Endothelial cell of umbilical vein (primary cell): Measurements from ENCODE around the gene NABP1. TPM values are rescaled to one million over a fixed set of nuclear protein-coding genes. Genes with fewer than 3 reads are reported as not detected.

Source experiments
- BruUV-seq: library from RNA; stranded (reverse); fragments of 400-500 nt; replicated peaks from 2 replicates; lab custom pipeline; 2021; lab: Mats Ljungman, UMichigan
- CTCF ChIA-PET: fragments of 300-600, 350-600 bp; sonication (Branson Sonifier 250); formaldehyde crosslinking; loops from one replicate; lab custom pipeline; 2021; ENCODE audit warnings: antibody characterized with exemption, inconsistent platforms; lab: Charles Lee
- POLR2A ChIA-PET: fragments of 300-600, 350-600 bp; sonication (Branson Sonifier 250); formaldehyde crosslinking; loops from one replicate; lab custom pipeline; 2021; ENCODE audit warnings: antibody characterized with exemption, inconsistent platforms; lab: Charles Lee
- DNase-seq: peaks from one replicate; pipeline ENCODE4 v3.0.0-alpha.2; 2011; ENCODE audit warnings: low read depth, low spot score
- FAIRE-seq: peaks from 2 replicates; lab custom pipeline; 2011; peaks lifted over from hg19 to GRCh38; lab: Jason Lieb, UNC
- H2AFZ ChIP-seq: 2 replicates; pipeline ENCODE4 v1.6.0; 2012; ENCODE audit warnings: low read depth, low read length, control low read depth, inconsistent platforms
- H3K27ac ChIP-seq: 2 replicates; pipeline ENCODE4 v1.5.1; 2011; ENCODE audit warnings: low read depth, mild to moderate bottlenecking, control low read depth, low read length, moderate library complexity; ENCODE audit not compliant: insufficient read depth
- H3K27me3 ChIP-seq, 2 experiments: 2 replicates each; pipeline versions ENCODE4 v1.6.0 to v1.6.1; 2011; ENCODE audit warnings: low read length in 2 of 2, mixed read lengths in 1 of 2; ENCODE audit not compliant: control insufficient read depth in 2 of 2, insufficient read depth in 2 of 2
- H3K36me3 ChIP-seq, 2 experiments: 2 replicates in 1 of 2; 3 replicates in 1 of 2; pipeline ENCODE4 v1.5.1; 2011; ENCODE audit warnings: low read length in 2 of 2, mild to moderate bottlenecking in 1 of 2, moderate library complexity in 1 of 2; ENCODE audit not compliant: control insufficient read depth in 2 of 2, insufficient read depth in 2 of 2; ENCODE audit errors: extremely low read depth in 1 of 2
- H3K4me1 ChIP-seq: 3 replicates; pipeline ENCODE4 v1.5.1; 2011; ENCODE audit warnings: mild to moderate bottlenecking, low read length; ENCODE audit not compliant: control insufficient read depth, insufficient read depth; ENCODE audit errors: extremely low read depth
- H3K4me2 ChIP-seq: 2 replicates; pipeline ENCODE4 v1.6.1; 2011; ENCODE audit warnings: low read length, control low read depth, mixed read lengths; ENCODE audit not compliant: insufficient read depth
- H3K4me3 ChIP-seq, 3 experiments: fragments of 200-600 bp in 1 of 3; sonication (generic), shearing (Covaris generic) in 1 of 3; replicated peaks in 1 of 3; 2 replicates each; pipeline ENCODE4 v1.5.1; 2011 to 2016; ENCODE audit warnings: control low read depth in 3 of 3, low read length in 3 of 3, mild to moderate bottlenecking in 2 of 3, inconsistent platforms in 1 of 3, low read depth in 1 of 3, moderate library complexity in 1 of 3; ENCODE audit not compliant: insufficient read depth in 1 of 3
- H3K79me2 ChIP-seq: 2 replicates; pipeline ENCODE4 v1.6.0; 2012; ENCODE audit warnings: low read length, inconsistent platforms; ENCODE audit not compliant: control insufficient read depth, insufficient read depth
- H3K9ac ChIP-seq: replicated peaks from 2 replicates; pipeline ENCODE3; 2011; ENCODE audit warnings: low read length, control low read depth; ENCODE audit not compliant: insufficient read depth; ENCODE audit errors: extremely low read depth
- H3K9me1 ChIP-seq: replicated peaks from 3 replicates; pipeline ENCODE4 v1.6.0; 2011; ENCODE audit warnings: mild to moderate bottlenecking, low read length; ENCODE audit not compliant: control insufficient read depth, insufficient read depth; ENCODE audit errors: extremely low read depth
- H3K9me3 ChIP-seq: replicated peaks from 2 replicates; pipeline ENCODE4 v1.5.1; 2012; ENCODE audit warnings: low read length, inconsistent platforms; ENCODE audit not compliant: control insufficient read depth, insufficient read depth
- H4K20me1 ChIP-seq: replicated peaks from 2 replicates; pipeline ENCODE3; 2011; ENCODE audit warnings: mild to moderate bottlenecking, low read length; ENCODE audit not compliant: control insufficient read depth, insufficient read depth; ENCODE audit errors: extremely low read depth
- CTCF ChIP-seq, 2 donors: IDR thresholded peaks; 1 replicate in 1 of 2; 2 replicates in 1 of 2; pipeline ENCODE4 v1.5.1; 2011; ENCODE audit warnings: low read length in 2 of 2, mild to moderate bottlenecking in 2 of 2, moderate library complexity in 2 of 2, control low read depth in 1 of 2, inconsistent platforms in 1 of 2, low read depth in 1 of 2; ENCODE audit not compliant: insufficient read depth in 1 of 2; ENCODE audit errors: extremely low read depth in 1 of 2
- EZH2 ChIP-seq: IDR thresholded peaks from 2 replicates; pipeline ENCODE4 v1.6.1; 2012; ENCODE audit warnings: borderline replicate concordance, low read depth, mild to moderate bottlenecking, moderate library complexity, low read length, inconsistent platforms; ENCODE audit not compliant: severe bottlenecking
- FOS ChIP-seq: IDR thresholded peaks from 2 replicates; pipeline ENCODE4 v1.6.1; 2011; ENCODE audit warnings: mild to moderate bottlenecking, low read length, moderate library complexity, borderline replicate concordance; ENCODE audit not compliant: insufficient read depth
- GATA2 ChIP-seq: IDR thresholded peaks from 2 replicates; pipeline ENCODE4 v1.7.0; 2011; ENCODE audit warnings: low read depth, mild to moderate bottlenecking, moderate library complexity, mixed read lengths, low read length; ENCODE audit not compliant: insufficient read length, insufficient read depth
- JUN ChIP-seq: IDR thresholded peaks from 2 replicates; pipeline ENCODE4 v1.6.1; 2011; ENCODE audit warnings: borderline replicate concordance, low read depth; ENCODE audit not compliant: insufficient read length, insufficient read depth
- MAX ChIP-seq: IDR thresholded peaks from 2 replicates; pipeline ENCODE4 v1.6.1; 2011; ENCODE audit not compliant: insufficient read depth, insufficient read length
- MYC ChIP-seq: IDR thresholded peaks from one replicate; pipeline ENCODE4 v1.6.1; 2011; ENCODE audit warnings: mild to moderate bottlenecking, low read depth, low read length
- POLR2A ChIP-seq: IDR thresholded peaks from 2 replicates; pipeline ENCODE4 v1.6.1; 2012; ENCODE audit warnings: low read depth, mild to moderate bottlenecking, control low read depth, low read length
- POLR2AphosphoS5 ChIP-seq: IDR thresholded peaks from 2 replicates; pipeline ENCODE4 v1.6.1; 2012; ENCODE audit warnings: low read depth, mild to moderate bottlenecking, control low read depth, low read length, moderate library complexity; ENCODE audit not compliant: insufficient read depth
- dilution Hi-C: fragments of 300-500 bp; cut with MboI; formaldehyde crosslinking; loops from one replicate; pipeline ENCODE4 v1.15.0; 2019; ENCODE audit warnings: low sequenced_read_pairs; ENCODE audit not compliant: extremely low pct_ligation_motif_present
- intact Hi-C: fragments of 100-400 bp; cut with micrococcal nuclease; formaldehyde crosslinking; loops from one replicate; pipeline ENCODE4 v1.10.0; 2022
- polyA plus RNA-seq, 4 experiments: library from polyadenylated mRNA; depleted of rRNA in 3 of 4; stranded (reverse) in 3 of 4; unstranded in 1 of 4; fragments of >200 nt; gene quantifications; 2 replicates each; pipeline versions ENCODE4 v1.2.1 to v1.2.3, GENCODE V29; 2011 to 2012; ENCODE audit warnings: missing spikeins in 1 of 4
- total RNA-seq: library from RNA; stranded (reverse); gene quantifications from 2 replicates; pipeline ENCODE4 v1.2.3, GENCODE V29; 2021

Gene NABP1
- total and polyA plus RNA-seq, 2 donors (not counting 3 experiments of a cell fraction or from before 2014, with no cell fraction given): 14.7 to 47.6 TPM

GRCh38 chr2:191641609-191642008 is 36.3 kb upstream of the NABP1 start:
- no peak for FAIRE-seq
- Histone ChIP-seq H3K27me3 (no peaks in the 10 kb centered on the region), H3K27ac (no peak overlapping the region), H4K20me1 (no peaks in the 10 kb centered on the region), H3K4me1 (peaks cover 19% of the 10 kb centered on the region), H3K9me1 (no peaks in the 10 kb centered on the region), H3K4me3 (no peak overlapping the region), H3K9ac (no peak overlapping the region), H2AFZ (no peak overlapping the region), H3K36me3 (no peaks in the 10 kb centered on the region), H3K4me2 (no peak overlapping the region), H3K9me3 (no peaks in the 10 kb centered on the region), H3K79me2 (no peaks in the 10 kb centered on the region)
- no peak for DNase-seq
- CTCF ChIA-PET: interaction anchor here (0.9 to 1.9 kb wide), 3 partner anchors 9 to 16 kb away, joined by 3 to 5 read pairs (median 3); no protein-coding TSS in a partner anchor
- TF ChIP-seq EZH2 (no peak), CTCF (IDR thresholded peaks at IDR 0.05; ENCODE audit: extremely low read depth in 1 of 2, insufficient read depth in 1 of 2, low read depth in 1 of 2, low read length in 2 of 2) (no peak), MAX (no peak), GATA2 (no peak), JUN (no peak), MYC (no peak), POLR2AphosphoS5 (no peak), POLR2A (no peak), FOS (no peak)
- POLR2A ChIA-PET: no interaction called here
- BruUV-seq: no TSS peak
- intact Hi-C loops: no loop called here
- dilution Hi-C loops: no loop called here
